ENCODE results near the gene FUT8.
A peak's percentile ranks its signal among the peaks of the same experiment; 100 is the strongest.

Gene FUT8

GRCh38 chr14:65772921-65773574 lies 360.5 kb downstream of the FUT8 start:
- DNase-seq (ENCODE audit: low spot score) = no peak

- no peak for DNase-seq (ENCODE audit: low spot score)
Measured at GRCh38 chr14:65774041-65774440, 361.5 kb downstream of the FUT8 start.

GRCh38 chr14:65776193-65776852 lies 363.8 kb downstream of the FUT8 start:
- DNase-seq (ENCODE audit: low spot score) = no peak

- no peak for DNase-seq (ENCODE audit: low spot score)
Measured at GRCh38 chr14:65780566-65780965, 368.0 kb downstream of the FUT8 start.

GRCh38 chr14:65783101-65783500 lies 370.6 kb downstream of the FUT8 start:
- DNase-seq (ENCODE audit: low spot score) = no peak

- no peak for DNase-seq (ENCODE audit: low spot score)
Measured at GRCh38 chr14:65783576-65783975, 371.0 kb downstream of the FUT8 start.

- no peak for DNase-seq (ENCODE audit: low spot score)
Measured at GRCh38 chr14:65784574-65784973, 372.0 kb downstream of the FUT8 start.

- DNase-seq (ENCODE audit: low spot score) = no peak
Measured at GRCh38 chr14:65787461-65787860, 374.9 kb downstream of the FUT8 start.

GRCh38 chr14:65788876-65789275 lies 376.3 kb downstream of the FUT8 start:
- DNase-seq (ENCODE audit: low spot score) = no peak

GRCh38 chr14:65789363-65789762 lies 376.8 kb downstream of the FUT8 start:
- DNase-seq (ENCODE audit: low spot score) = no peak

- no peak for DNase-seq (ENCODE audit: low spot score)
Measured at GRCh38 chr14:65790172-65790815, 377.8 kb downstream of the FUT8 start.

- peak; percentile 58 for DNase-seq (ENCODE audit: low spot score)
Measured at GRCh38 chr14:65791191-65791981, 378.9 kb downstream of the FUT8 start.

- peak; percentile 51 for DNase-seq (ENCODE audit: low spot score)
Measured at GRCh38 chr14:65792208-65792905, 379.8 kb downstream of the FUT8 start.
